Measurements from ENCODE around the gene TCN1.

DNA sequence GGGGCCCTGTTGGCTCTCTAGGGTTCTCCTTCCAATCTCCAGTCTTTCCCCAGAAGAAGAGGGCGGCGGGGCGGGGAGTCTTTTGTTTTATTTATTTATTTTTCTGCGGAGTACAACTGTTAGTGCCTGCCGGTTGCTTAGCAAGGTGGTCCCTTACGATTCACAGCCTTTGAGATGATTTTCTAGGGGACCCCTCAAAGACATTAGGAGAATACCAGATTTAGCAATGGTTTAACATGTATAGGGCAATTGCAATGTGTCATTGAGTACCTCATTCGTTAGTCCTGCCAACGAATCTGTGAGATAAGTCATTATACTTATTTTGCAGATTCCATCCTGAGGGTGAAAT is 55.4 kb downstream of the TCN1 start:
- TF ChIP-seq SP1 (IDR thresholded peaks at IDR 0.05; ENCODE audit: low read depth) (no peak), ZNF274 (IDR thresholded peaks at IDR 0.05; ENCODE audit: low read depth, low read length) (no peak), RAD21 (IDR thresholded peaks at IDR 0.05; ENCODE audit: low read depth) (no peak), CTCF (IDR thresholded peaks at IDR 0.05 in 2 of 3, conservative IDR thresholded peaks at IDR 0.05 in 1 of 3; ENCODE audit: borderline replicate concordance in 1 of 3, insufficient read depth in 1 of 3, low read depth in 2 of 3, low read length in 2 of 3) (no peak), POLR2AphosphoS5 (IDR thresholded peaks at IDR 0.05; ENCODE audit: low read depth, low read length) (no peak), EZH2 (IDR thresholded peaks at IDR 0.05) (no peak), CBX3 (IDR thresholded peaks at IDR 0.05; ENCODE audit: low read depth) (no peak), POLR2A (IDR thresholded peaks at IDR 0.05; ENCODE audit: borderline replicate concordance, extremely low read depth, insufficient read depth, insufficient read length) (no peak)
